ENCODE data around the gene SKOR1.

The SKOR1 gene

DNA sequence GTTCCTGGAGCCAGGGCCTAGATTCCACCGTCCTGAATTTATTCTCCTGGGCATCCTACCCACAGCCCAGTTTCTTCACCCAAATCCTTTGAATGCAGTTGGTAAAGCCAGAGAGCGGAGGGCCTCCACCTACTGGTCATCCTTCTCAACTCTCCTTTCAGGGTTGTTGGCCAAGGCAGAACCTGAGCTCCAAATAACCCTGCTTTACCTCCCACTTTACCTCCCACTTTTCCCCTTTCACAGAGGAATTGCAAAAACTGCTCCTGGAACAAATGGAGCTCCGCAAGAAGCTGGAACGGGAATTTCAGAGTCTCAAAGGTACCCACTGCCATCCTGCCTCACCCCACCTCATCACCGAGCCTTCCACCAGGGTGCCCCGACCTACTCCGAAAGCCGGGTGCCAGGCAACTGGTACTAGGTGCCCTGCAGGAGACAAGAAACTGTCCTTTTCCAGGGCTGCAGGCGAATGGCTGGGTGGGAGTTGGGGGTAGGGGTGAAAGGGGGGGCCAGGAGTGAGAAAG, 6.8 kb downstream of the SKOR1 start:
- no peak for DNase-seq (ENCODE audit: low read depth)

DNA sequence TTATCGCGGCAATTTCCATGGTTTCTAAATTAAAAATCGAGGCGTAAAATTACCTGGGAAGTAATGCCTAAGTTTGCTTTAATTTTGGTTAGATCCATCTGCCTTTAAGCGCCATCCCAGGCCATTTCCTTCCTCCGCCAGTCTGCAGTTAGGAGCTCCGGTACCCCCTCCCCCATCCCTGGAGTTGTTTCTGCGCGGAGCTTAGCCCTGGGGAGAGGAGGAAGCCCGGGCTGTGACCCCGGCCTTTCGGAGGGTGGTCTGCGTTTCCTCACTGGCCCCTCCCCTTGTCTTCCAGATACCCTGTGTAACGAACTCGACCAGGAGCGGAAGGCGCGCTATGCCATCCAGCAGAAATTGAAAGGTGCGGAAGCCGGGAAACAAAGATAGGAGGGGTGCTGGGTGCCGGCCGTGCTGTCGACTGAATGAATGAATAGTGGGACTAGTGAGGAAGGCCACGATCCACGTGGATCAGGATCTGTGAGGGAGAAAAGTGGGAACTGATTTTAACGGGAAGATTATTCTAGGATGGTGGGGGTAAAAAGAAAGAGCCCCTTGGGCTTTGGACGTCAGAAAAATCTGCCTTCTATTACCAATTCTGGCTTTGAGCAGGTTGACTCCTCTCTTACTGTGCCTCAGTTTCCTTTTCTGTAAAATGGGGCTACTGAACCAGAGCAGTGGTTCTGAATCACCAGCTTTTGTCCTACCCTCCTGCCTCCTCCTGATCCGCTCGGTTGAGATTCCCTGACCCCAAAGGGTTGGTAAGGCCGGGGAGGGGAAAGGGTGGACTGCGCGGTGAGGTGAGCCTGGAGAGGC, 7.8 kb downstream of the SKOR1 start:
- DNase-seq (ENCODE audit: low read depth): no peak

DNA sequence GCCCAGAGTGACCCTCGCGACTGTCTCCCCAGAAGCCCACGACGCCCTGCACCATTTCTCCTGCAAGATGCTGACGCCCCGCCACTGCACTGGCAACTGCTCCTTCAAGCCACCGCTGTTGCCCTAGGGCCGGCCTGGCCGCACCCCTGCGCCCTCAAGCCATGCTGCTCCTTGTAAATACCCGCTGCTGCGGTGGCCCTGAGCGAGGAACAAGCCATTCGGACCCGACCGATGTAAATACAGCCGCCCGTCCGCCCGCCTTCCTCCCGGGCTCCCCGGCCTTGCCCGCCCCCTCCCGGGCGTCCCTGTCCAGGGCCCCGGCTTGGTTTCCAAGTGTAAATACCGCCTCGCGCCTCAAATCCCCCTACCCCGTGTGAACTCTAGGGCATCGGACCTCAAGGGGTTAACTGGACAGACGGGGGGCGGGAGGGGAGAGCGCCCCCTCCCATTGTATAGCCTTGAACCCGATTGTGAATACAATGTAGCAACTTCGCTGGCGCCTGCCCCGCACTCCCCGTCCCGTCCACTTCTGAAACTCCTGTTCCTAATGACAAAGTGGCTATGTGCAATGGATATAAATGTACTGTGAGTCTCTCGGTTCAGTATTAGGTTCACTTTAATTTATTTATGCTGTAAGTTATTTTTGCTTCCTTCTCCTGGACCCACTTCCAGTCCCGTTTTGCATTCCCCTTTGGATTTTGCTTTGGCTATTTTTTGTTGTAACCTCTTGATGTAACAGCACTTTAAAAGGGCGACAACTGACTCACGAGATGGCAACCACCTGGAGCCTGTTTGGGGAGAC, 8.6 kb downstream of the SKOR1 start:
- DNase-seq (ENCODE audit: low read depth): no peak

DNA sequence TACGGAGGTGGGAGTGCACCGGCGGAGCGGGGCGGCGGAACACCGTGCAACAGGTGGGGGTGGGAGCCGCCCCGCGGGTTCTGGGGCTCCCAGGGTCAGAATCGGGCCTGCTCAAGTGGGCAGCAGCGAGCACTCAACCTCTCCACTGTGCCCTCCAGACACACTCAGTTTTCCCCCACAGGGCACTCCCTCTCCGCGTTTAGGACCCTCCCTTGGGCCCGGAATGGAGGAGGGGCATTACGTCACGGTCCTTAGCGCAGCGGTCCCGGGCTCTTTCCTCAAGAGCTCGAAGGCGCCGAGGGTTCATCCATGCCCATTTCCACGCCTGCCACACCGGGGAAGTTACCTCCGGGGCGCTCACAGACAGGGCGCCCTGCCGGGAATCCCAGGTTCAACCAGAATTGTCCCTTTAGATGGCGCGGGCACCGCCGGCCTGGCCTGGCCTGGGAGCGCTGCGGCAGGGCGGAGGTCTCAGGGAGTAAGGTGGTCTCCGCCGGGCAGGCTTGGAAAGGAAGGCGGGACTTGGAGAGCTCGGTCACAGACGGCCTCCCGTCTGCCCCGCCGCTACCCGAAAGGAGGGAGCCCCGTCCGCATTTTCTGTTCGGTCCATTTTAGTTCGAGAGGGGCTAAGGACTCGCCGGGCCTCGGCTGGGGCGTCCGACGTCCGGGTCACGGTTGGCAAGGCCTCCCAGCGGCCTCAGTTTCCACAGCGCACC, 9.4 kb downstream of the SKOR1 start:
- no peak for DNase-seq (ENCODE audit: low read depth)

DNA sequence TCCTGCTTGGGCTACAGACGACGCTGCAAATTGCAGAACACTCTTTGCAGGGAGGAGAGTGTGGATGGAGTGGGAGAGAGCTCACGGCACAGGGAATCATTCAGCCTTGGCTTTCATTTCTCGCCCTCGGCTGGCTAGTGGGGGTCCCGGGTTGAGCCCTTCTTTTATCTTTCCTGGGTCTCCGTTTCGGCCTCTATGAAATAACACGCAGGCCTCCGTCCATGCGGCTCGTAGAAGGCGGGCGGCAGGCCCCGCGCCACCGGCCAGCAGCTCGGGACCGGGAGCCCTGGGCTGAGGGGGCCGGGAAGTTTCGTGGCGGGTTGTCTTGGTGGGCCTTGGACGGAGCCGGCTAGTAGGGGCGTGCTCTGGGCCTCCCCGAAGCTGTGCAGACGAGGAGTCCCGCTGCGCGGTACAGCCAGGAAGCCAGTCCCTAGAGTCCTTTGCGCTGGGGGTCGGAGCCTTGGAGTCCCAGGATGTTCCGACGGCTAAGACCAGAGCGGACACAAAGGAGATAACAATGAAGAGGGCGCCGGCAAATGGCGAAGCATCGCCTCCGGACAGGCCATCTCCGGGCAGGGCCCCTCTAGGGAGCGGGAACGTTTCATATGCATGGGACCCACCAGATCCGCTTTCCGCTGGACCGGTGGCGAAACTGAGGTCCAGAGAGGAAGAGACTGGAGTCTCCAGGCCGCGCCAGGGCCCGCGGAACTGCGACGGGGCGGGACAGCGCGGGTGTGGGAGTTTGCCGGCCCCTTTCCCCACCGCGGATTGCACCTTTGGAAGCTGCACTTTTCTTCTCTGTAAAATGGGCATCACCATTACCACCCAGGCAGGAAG, 10.2 kb downstream of the SKOR1 start:
- no peak for DNase-seq (ENCODE audit: low read depth)

DNA sequence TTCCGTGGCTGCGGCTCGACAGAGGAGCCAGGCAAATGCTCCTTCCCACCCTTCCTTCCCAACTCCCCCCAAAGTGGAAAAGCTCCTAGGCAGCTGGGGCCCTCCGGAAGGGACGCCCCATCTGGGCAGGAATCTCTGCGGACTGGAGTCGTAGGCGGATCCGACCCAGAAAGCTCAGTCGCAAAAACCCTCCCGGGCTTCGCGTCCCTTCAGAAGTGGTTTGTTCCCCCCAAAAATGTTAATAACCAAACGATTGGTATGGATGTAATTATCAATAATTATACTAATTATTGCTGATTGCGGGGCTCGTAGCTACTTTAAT, 10.8 kb downstream of the SKOR1 start:
- DNase-seq (ENCODE audit: low read depth): no peak

DNA sequence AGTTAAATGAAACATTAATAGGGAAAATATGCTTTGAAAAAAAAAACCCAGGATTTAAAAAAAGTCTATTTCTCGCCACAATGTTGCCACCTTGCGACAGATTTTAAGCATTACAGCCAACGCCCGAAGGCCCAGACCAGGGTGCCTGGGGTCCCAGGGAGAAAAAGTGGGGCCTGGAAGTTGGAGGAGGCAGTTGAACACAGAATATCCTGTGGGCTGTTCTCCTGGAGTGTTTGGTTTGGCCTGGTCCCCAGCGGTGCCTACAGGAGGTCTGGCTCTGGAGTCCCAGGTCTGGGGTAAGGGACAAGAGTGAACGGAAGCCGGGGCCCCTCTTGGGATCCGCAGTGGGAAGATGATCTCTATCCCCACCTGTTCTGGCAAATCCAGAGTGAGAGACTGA, 11.2 kb downstream of the SKOR1 start:
- no peak for DNase-seq (ENCODE audit: low read depth)

DNA sequence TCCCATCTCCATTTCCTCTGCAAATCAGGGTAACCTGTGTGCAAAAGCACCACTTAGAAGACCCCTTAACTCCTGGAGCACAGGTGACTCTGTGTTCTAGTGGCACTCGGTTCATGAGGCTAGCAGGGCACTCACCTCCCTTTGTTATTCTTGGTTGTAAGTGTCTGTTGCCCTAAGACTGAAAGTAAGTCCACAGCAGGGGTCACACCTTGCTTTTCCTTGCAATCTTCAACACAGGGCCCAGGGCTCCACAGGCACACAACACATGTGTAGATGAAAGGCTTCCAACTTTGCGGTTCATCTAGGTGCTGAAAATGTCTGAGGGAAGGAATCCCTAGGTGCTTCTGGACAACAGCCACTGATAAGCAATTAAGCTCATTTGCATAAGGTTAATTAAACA, 11.6 kb downstream of the SKOR1 start:
- DNase-seq (ENCODE audit: low read depth): no peak

DNA sequence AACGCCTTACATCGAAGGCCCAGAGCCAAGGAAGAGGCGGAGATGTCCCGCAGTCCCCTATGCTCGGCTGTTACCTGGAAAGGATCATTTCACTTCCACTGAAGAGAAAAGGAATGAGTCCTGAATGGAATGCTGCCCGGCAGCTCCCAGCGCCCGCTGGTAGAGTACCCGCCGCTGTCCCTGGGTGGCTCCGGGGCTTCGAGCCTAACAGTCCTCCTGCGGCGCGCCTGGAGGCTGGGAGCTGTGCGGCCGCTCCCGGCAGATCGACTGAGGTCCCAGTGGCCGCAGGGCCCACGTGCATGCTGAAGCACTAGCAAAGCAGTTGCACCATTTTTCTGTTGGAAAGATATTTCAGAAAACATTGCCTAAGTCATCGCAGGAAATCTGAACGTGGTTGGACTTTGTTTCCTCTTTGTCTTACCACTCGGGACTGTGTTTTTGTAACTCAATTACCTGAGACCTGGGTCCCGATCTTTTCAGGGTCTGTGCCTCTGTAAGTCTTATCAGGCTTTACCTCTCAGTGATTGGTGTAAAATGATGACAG, 13.6 kb downstream of the SKOR1 start:
- no peak for DNase-seq (ENCODE audit: low read depth)

DNA sequence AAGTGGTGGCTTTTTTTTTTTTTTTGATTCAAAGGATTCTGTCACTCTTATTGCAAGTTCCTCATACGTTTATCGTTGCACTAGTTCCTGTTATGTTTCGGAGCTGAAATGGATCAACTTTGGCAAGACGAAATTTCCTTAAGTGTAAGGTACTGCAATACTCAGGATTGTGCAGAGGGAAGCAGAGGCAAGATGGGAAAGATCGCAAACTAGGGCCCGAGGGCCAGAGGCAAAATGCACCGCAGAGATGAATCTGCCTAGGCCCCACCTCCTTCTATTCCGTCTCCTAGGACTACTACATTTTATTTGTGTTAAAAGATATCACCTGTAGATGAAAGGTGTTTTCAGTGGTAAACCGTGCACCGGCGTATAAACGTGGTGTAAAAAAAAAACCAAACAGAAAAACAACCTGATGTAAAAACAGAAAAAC, 14.2 kb downstream of the SKOR1 start:
- no peak for DNase-seq (ENCODE audit: low read depth)

DNA sequence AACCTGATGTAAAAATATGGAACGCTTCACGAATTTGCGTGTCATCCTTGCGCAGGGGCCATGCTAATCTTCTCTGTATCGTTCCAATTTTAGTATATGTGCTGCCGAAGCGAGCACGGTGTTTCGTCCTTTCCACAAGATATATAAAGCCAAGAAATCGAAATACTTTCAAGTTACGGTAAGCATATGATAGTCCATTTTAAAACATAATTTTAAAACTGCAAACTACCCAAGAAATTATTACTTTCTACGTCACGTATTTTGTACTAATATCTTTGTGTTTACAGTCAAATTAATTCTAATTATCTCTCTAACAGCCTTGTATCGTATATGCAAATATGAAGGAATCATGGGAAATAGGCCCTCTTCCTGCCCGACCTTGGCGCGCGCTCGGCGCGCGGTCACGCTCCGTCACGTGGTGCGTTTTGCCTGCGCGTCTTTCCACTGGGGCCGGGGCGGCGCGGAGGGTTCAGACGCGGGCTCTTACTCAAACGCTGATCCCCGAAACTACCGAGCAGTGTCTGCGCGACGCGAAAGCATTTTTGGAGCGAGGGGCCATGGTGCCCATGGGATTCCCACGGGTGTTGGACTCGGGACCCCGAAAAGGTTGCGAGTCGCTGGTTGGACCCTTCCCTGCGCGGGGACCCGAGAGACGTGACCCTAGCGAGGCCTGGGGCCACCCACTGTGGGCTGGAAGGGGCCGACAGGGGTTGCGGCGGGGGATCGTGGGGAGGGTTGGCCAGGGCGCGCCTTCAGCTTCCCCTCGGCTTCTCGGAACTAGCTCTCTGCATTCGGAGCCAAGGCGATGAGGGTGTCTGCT, 14.8 kb downstream of the SKOR1 start, which contains the start of gene RNU6-1:
TSS of gene RNU6-1 (minus strand) at position 117 of the 820 bp plus-strand sequence.
- DNase-seq (ENCODE audit: low read depth): peak; percentile 93

DNA sequence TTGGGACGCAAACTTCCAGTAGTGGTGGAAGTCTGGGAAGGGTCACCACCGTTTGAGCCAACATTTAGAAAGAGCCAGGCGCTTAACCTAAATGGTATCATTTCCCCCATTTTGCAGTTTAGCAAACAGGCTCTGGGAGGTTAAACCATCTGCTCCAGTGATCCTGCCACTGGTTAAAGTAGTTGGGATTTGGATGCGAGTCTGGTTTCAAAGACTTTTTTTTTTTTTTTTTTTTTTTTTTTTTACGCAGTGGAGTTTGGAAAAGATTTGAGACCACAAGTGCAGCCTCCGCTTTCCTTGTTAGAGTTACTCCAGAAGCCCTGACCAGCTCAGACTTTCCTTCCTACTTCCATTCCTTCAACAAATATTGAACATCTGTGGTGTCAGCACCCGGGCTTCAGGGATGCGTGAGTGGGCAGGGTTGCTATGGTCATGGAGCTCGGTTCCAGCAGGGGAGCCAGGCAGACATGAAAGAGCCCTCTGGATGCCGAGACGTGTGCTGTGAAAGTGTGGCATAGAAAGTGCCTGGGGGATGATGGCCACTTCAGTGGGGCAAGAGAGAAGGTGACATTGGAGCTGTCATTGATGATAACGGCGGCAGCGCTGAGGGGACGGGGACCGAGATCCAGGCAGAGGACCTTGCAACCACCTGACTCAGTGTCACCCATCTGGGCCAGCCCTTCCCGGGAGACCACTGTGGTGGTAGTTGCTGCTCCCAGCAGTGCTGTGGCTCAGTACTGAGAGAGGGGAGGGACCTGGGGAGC, 15.6 kb downstream of the SKOR1 start:
- DNase-seq (ENCODE audit: low read depth): no peak

DNA sequence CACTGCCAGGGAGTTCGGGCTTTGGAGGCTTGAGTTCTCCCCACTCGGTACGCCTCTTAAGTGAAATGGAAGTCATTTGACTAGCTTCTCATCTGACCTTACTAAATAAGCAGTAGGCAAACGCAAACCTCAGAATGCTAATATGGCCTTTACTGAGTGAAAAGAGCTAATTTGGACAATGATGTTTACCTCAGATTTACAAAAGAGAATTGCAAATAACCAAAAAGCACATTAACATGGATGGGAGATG, 16.1 kb downstream of the SKOR1 start:
- no peak for DNase-seq (ENCODE audit: low read depth)

DNA sequence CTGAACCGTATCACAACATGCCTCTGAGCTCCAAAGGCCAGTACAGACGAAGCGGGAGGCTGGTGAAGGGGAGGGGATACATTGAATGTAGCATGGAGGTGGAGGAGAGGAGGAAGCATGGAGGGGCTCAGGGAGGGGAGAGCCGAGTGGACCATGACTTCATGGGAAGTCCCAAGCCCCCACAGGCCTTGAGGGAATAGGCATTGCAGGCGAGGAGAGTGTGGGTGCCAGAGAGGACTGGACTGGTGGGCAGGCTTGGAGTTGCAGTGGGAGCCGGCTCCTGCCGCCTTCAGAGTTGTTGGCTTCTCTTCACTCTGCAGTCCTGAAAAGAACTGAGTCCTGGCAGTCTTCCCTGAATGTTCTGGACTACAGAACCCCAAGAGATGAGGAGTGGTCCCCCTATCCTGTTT, 17.8 kb downstream of the SKOR1 start:
- DNase-seq (ENCODE audit: low read depth): no peak

DNA sequence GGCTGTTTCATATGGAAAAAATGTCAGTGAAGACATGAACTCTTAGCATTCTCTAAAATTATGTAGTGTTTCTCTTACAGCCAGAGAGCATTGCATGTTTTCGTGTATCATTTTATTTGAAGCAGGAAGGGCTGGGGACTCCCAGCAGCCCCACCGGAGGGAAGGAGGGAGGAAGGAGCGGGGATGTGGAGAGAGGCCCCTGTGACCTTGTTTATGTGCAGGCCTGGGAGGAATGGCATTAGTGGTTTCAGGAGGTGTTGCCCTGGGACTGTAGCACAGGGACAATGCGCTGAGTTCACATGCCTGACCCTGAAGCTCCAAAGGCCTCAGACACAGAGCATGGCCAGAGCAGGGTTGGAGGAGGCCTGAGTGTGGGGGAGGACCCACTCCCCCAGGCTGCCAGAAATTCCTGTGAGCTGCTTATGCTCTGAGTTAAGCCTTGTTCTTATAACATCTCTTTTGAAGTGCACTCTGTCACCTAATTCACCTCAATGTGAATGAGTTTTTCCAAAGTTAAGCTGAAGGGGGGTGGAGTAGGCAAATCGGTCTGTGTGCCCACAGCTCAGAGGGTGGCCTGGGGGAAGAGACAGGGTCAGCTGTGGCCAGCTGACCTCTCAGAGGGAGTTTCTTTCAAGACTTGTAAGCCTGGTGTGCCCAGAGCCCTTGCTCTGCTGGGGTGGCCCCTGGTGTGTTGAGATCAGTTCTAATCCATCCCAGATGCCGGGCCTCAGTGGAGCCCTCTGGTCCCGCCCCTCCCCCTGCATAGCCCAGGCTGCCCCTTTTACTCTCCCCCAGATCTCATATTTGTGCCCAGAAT, 18.5 kb downstream of the SKOR1 start:
- DNase-seq (ENCODE audit: low read depth): no peak

DNA sequence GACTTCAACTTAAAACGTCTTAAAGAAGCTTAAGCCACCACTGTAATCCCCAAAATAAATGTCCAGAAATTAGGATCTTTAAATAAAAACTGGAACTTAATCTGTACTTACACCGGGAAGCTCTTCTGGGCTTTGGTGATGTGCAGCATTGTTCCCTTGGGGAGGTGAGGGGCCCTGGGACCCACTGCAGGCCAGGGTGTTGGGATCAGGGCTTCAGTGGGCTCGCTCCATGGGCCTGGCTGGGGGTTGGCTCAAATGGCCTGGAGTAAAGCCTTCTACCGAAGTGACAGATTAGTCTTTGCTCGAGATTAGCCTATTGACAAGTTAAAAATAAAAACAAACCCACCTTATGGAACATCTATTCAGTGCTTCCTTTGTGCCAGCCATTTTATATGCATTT, 20.7 kb downstream of the SKOR1 start:
- DNase-seq (ENCODE audit: low read depth): no peak

DNA sequence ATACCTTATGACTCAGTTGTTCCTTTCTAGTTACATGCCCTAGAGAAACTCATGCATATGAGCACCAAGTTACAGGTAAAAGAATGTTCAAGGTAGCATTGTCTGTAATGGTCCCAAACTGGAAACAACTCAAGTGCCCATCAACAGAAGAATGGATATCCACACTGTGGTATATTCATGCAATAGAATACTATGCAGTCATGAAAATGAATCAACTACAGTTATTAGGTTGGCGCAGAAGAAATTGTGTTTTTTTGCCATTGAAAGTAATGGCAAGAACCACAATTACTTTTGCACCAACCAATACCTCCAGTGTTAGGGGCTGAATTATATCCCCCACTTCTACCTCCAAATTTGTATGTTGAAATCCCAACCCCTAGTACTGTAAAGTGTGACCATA, 24.2 kb downstream of the SKOR1 start:
- DNase-seq (ENCODE audit: low read depth): no peak

DNA sequence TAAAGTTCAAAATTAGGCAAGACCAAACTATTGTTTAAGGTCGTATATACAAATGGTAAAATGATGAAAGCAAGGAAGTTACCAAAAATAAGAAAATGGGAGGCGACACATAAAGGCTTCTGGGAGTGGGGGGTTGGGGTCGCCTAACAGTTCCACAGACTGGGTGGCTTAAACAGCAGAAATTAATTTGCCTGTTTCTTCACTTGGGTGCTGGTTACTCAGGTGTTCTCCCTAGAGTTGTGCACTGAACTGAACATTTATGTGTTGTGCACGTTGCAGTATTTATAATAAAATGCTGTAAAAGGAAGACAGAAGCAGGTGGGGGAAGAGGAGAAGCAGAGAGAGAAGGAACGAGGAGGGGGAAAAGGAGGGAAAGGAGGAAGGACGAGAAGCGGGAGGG, 25.0 kb downstream of the SKOR1 start:
- DNase-seq (ENCODE audit: low read depth): no peak

DNA sequence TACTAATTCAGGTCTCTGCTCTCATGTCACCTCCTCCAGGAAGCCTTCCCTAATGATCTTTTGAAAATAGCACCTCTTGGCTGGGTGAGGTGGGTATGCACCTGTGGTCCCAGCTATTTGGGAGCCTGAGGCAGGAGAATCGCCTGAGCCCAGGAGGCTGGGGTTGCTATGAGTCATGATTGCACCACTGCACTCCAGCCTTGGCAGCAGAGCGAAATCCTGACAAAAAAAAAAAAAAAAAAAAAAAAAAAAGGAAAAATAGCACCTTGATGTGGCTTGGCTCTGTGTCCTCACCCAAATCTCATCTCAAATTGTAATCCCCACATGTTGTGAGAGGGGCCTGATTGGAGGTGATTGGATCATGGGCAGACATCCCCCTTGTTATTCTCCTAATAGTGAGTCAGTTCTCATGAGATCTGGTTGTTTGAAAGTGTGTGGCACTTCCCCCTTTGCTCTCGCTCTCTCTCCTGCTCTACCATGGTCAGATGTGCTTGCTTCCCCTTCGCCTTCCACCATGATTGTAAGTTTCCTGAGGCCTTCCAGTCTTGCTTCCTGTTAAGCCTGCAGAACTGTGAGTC, 25.8 kb downstream of the SKOR1 start:
- no peak for DNase-seq (ENCODE audit: low read depth)

Data from activated T-cell treated with anti-CD3 and anti-CD28 coated beads for 48 hours (primary cell).